NT2/D1 (cell line): ENCODE measurements around the gene SDC4.

Experiments used
- DNase-seq: peaks from one replicate; pipeline ENCODE4 v3.0.0-alpha.2; 2011; ENCODE audit warnings: low read depth, low spot score
- H3K27me3 ChIP-seq: 2 replicates; pipeline ENCODE4 v1.6.0; 2011; ENCODE audit warnings: mild to moderate bottlenecking; ENCODE audit not compliant: insufficient read length, insufficient read depth
- H3K36me3 ChIP-seq: 2 replicates; pipeline ENCODE4 v1.6.1; 2011; ENCODE audit warnings: mild to moderate bottlenecking, low read length, mixed read lengths; ENCODE audit not compliant: insufficient read depth, insufficient read length
- H3K4me1 ChIP-seq: 2 replicates; pipeline ENCODE4 v1.5.1; 2011; ENCODE audit not compliant: insufficient read depth, insufficient read length
- H3K4me3 ChIP-seq: 2 replicates; pipeline ENCODE4 v1.5.1; 2011; ENCODE audit warnings: low read depth; ENCODE audit not compliant: insufficient read length
- H3K9ac ChIP-seq: 2 replicates; pipeline ENCODE4 v1.6.0; 2011; ENCODE audit warnings: low read depth; ENCODE audit not compliant: insufficient read length
- H3K9me3 ChIP-seq: 2 replicates; pipeline ENCODE4 v1.5.1; 2011; ENCODE audit warnings: mild to moderate bottlenecking, low read length; ENCODE audit not compliant: insufficient read depth
- SUZ12 ChIP-seq: IDR thresholded peaks from 2 replicates; pipeline ENCODE4 v1.6.1; 2011; ENCODE audit not compliant: insufficient read length, insufficient read depth; ENCODE audit errors: extremely low read depth
- YY1 ChIP-seq: IDR thresholded peaks from 2 replicates; pipeline ENCODE4 v1.6.1; 2011; ENCODE audit not compliant: insufficient read length, insufficient read depth
- ZNF274 ChIP-seq: IDR thresholded peaks from 2 replicates; pipeline ENCODE4 v1.6.1; 2011; ENCODE audit warnings: mild to moderate bottlenecking, low read depth, low read length

Gene SDC4

GRCh38 chr20:45346851-45347250 is 1.4 kb downstream of the SDC4 start:
- H3K27me3 ChIP-seq = no peaks in the 10 kb centered on the region
- H3K4me3 ChIP-seq = peak overlapping the region; percentile 64
- H3K9ac ChIP-seq = peak overlapping the region; percentile 93
- no peaks in the 10 kb centered on the region for H3K9me3 ChIP-seq
- H3K4me1 ChIP-seq = peaks cover 19% of the 10 kb centered on the region
- peaks cover 28% of the 10 kb centered on the region for H3K36me3 ChIP-seq
- DNase-seq = no peak
- TF ChIP-seq YY1 (no peak), SUZ12 (no peak), ZNF274 (no peak)

GRCh38 chr20:45346291-45346718 is 1.9 kb downstream of the SDC4 start:
- TF ChIP-seq YY1 = no peak
- TF ChIP-seq SUZ12 = no peak
- no peak for TF ChIP-seq ZNF274
- peaks cover 19% of the 10 kb centered on the region for H3K4me1 ChIP-seq
- H3K36me3 ChIP-seq = peaks cover 28% of the 10 kb centered on the region
- H3K4me3 ChIP-seq = peak overlapping the region; percentile 64
- no peaks in the 10 kb centered on the region for H3K9me3 ChIP-seq
- DNase-seq = no peak
- H3K27me3 ChIP-seq = no peaks in the 10 kb centered on the region
- peak overlapping the region; percentile 93 for H3K9ac ChIP-seq

DNA sequence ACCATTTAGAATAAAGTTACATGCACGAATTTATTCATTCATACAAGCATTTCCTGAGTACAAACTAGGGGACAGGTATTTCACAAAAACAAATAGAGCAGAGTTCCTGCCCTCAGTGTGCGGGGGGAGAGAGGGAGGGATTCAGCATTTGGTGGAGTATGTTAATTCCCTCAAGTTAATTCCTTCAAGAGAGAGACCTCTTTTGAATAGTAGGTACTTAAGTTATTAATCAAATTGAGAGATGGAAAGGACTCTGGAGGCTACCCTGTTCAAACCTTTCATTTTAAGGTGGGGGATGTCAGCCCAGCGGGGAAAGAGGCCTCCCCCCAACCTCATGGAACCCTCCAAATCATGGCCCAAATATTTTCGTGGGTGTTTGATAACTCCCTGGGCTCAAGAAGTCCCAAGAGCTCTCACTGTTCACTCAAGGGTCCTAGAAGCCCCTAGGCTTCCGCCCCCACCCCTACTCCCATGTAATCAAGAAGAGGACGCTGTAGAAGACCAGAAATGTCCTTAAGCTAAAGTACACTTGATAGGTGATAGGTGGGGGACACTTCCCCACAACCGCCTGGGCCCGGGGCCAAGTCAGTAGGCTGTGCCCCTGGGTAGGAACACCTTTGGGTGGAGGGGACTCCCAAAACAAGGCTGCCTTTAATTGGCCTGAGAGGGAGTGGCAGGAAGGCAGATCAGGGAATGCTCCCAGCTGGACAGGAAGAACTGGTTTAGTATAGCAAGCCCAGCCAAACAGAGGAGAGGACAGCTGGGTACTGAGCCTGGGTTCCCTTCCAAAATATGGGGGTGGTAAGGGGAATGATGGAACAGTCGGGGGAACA is 2.9 kb downstream of the SDC4 start:
- H3K27me3 ChIP-seq = no peaks in the 10 kb centered on the region
- H3K36me3 ChIP-seq = peaks cover 38% of the 10 kb centered on the region
- peak overlapping the region; percentile 47 for H3K9ac ChIP-seq
- H3K4me3 ChIP-seq = peak overlapping the region; percentile 64
- H3K9me3 ChIP-seq = no peaks in the 10 kb centered on the region
- H3K4me1 ChIP-seq = peaks cover 21% of the 10 kb centered on the region
- TF ChIP-seq SUZ12 = no peak
- no peak for TF ChIP-seq YY1
- no peak for TF ChIP-seq ZNF274
- no peak for DNase-seq

- Histone ChIP-seq H3K4me3 (no peak overlapping the region), H3K27me3 (no peaks in the 10 kb centered on the region), H3K9ac (peak overlapping the region; percentile 71), H3K36me3 (peaks cover 48% of the 10 kb centered on the region), H3K9me3 (no peaks in the 10 kb centered on the region), H3K4me1 (peaks cover 29% of the 10 kb centered on the region)
- TF ChIP-seq YY1 (no peak), ZNF274 (no peak), SUZ12 (no peak)
- no peak for DNase-seq
These were observed 3.9 kb downstream of the SDC4 start for GRCh38 chr20:45344168-45344860.

DNA sequence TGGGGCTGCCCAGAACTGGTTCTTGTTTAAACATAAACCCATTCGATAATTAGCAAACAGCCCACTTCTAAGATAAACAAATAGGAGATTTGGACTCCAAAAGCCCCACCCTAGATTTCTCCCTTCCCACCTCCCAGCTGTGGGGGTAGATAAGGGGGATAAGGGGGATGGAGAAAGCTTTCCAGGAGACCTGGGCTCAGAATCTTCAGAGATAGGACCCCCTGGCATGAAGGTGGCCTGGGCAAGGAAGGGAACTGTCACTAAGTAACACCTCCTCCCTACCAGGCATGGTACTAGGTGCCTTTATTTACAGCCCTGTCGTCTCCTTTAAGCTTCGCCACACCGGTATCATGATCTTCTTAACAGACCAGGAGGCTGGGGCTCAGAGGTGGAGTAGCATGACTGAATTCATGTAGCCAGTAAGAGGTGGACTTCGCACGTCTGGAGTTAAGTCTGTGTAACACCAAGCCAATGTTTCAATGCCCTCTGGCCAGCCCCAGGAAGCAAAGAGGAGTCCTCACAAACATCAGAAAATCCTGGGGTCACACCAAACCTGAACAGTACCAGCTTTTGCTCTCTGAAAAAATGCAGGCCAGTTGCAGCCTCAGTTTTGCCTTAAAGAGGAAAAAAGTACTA is 4.6 kb downstream of the SDC4 start:
- peaks cover 54% of the 10 kb centered on the region for H3K36me3 ChIP-seq
- H3K27me3 ChIP-seq = no peaks in the 10 kb centered on the region
- H3K9ac ChIP-seq = peak overlapping the region; percentile 71
- H3K4me1 ChIP-seq = peaks cover 32% of the 10 kb centered on the region
- H3K4me3 ChIP-seq = peak overlapping the region; percentile 4
- TF ChIP-seq ZNF274 (no peak), SUZ12 (no peak), YY1 (no peak)
- H3K9me3 ChIP-seq = no peaks in the 10 kb centered on the region
- no peak for DNase-seq

DNA sequence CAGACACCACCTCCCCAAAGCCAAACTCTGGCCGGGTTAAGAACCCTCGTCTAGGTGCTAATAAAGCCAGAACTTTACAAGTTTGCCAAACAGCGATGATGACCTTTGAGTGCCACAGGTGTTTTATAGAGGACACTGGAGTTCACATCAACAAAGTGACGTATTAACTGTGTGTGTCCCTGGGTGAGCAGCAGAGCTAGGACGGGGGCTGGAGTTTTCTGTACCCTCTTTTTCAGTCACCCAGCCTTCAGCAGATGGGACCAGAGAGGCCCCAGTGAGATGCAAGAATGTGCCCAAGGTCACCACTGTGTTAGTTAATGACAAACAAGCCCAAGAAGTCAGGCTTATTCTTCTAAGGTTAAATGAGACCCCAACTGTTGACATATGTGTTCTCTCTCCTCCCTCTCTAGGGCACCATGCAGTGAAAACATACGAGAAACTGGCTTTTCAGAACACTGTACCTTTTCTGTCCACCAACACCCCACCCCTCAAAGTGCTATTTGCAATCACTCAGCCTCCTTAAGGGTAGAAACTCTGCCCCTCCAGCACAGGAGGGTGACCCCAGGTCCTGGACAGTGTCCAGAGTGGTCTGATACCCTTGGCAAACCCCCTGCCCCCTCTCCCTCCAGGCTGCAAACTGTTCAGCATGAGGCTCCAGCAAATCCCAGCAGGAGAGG is 5.2 kb downstream of the SDC4 start:
- peak overlapping the region; percentile 10 for H3K4me3 ChIP-seq
- DNase-seq = no peak
- TF ChIP-seq YY1 (no peak), SUZ12 (no peak), ZNF274 (no peak)
- peaks cover 32% of the 10 kb centered on the region for H3K4me1 ChIP-seq
- H3K9me3 ChIP-seq = no peaks in the 10 kb centered on the region
- H3K27me3 ChIP-seq = no peaks in the 10 kb centered on the region
- peaks cover 55% of the 10 kb centered on the region for H3K36me3 ChIP-seq
- H3K9ac ChIP-seq = peak overlapping the region; percentile 71
